Fibroblast of upper back skin (primary cell): Measurements from ENCODE around the gene ARL6.
A peak's percentile ranks its signal among the peaks of the same experiment; 100 is the strongest.

Experiments used
- DNase-seq: peaks from one replicate; pipeline ENCODE4 v3.0.0-alpha.2; 2013

Gene ARL6

GRCh38 chr3:97764407-97765238, at the start of gene ARL6:
Gene ARL6, plus strand, starts transcription at chr3:97764758. Its CDS starts 3,350 bp downstream, at chr3:97768108.
- peak; percentile 84 for DNase-seq

GRCh38 chr3:97719156-97719821, 45.3 kb upstream of the ARL6 start:
- peak; percentile 63 for DNase-seq

- no peak for DNase-seq
Measured at GRCh38 chr3:97720417-97720816, 44.1 kb upstream of the ARL6 start.

DNA sequence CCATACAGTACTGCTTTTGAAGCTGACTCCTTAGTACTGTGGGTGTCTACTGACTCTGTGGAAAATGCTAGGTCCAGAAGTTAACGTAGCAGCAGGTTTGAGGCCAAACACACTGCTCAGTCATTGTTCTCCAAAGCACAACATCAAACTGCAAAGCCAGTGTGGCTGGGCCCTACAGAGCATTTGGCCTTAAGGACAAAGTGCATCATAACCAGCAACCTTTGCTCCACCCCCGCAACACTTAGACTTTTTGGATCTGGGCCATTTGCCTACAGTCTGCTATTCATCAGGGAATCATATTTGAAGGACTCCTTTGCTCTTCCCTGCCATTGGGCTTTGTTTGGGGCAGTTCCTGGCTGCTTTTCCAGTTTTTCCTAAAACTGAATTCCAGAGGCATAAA, 43.1 kb upstream of the ARL6 start:
- DNase-seq: no peak

DNA sequence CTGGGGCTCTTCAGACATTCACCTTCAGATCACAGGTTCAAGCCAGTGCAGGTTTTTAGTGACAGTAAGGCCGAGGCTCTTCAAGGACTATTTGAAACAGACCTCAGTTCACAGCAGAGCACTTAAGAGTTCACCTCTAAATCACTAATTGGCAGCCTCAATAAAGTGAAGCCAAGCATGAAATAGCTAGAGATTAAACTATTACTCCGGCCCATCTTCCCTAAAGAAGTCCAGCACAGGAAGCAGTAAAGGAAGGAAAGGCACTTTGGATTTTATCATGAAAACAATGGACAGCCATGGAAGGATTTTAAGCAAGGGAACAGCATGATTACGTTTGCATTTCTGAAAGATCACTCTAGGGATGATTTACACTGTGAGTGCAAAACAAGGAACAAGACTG, 27.6 kb upstream of the ARL6 start:
- no peak for DNase-seq

DNA sequence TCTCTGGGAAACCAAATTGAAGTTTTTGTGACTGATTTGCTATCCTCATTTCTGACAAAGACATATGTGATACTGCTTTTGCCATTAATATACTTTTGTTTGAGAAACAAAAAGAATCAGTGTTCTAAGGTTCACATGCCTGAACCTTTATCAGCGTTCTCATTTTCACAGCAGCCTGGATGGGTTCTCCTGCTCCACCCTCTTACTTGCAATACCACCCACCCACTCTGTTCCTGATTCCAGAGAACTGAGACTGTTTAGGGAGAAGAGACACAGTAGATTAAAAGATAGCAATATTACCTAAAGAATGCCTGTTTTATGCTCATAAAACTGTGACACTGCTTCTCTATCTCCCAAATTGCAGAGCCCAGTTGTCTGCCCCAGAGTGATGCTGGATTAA, 25.8 kb upstream of the ARL6 start:
- DNase-seq: no peak

DNA sequence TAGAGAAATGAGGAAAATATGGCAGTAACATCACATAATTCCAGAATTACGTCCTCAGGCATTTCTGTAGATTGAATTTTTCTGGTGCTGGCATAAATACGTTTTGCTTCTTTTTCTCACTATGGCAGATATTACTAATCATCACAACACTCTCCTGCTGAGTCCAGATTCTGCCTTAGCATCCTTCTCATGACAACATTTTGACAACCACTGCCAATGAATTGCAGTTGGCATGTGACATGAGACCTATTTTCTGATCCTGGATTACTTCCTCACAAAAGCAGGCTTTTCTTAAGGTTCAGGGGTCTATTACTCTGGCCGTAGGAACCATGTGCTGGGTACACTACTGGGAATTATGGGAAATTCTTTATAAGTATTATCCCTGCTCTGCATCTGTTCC, 22.5 kb upstream of the ARL6 start:
- DNase-seq: no peak

- DNase-seq: no peak
Measured at GRCh38 chr3:97744289-97744688, 20.3 kb upstream of the ARL6 start.

DNA sequence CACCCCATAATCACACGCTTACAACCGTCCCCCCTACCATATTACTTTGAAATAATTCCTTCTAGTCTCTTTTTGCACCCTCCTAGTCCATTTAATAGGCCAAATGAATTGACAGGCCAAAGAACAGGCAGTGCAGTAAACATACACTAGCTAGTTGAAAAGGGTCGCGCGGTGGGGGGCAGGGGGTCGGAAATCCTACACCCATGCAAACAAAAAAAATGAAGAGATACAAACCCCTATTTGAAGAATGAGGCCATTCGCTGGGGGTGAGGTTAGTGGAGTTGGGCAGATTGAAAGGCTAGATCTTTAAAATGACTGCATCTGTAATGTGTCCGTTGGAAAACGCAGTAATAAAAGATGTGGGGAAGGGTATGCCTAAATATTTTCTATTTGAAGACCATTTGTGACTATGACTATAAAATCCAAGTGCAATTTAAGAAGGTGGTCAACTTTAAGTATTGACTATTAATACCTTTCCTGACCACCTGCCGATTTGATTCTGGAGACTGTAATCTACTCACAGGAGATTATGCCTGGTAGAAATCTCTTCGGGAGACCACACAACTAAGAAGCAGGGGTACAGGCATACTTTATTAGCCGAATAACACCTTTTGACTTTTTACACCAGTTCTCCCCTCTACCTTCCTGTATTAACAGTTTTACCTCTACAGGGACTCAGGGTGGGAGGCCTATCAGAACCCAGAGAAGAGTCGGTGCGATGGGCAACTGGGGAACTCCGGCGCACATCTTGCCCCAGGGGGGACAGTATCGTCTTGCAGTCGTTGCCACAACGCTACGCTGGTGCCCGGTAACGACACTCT, 762 bp upstream of the ARL6 start:
- DNase-seq: no peak

GRCh38 chr3:97765336-97765735, 778 bp downstream of the ARL6 start:
- peak; percentile 0 for DNase-seq

DNA sequence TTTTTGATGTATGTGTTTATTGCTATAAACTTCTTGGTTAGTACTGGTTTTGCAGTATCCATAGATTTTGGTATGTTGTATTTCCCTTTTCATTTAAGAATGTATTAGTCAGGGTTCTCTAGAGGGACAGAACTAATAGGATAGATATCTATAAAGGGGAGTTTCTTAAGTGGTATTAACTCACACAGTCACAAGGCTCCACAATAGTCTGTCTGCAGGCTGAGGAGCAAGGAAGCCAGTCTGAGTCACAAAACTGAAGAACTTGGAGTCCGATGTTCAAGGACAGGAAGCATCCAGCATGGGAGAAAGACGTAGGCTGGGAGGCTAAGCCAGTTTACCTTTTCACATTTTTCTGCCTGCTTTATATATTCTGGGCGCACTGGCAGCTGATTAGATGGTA, 8.4 kb downstream of the ARL6 start:
- DNase-seq: no peak

- no peak for DNase-seq
Measured at GRCh38 chr3:97778152-97778551, 13.6 kb downstream of the ARL6 start.

DNA sequence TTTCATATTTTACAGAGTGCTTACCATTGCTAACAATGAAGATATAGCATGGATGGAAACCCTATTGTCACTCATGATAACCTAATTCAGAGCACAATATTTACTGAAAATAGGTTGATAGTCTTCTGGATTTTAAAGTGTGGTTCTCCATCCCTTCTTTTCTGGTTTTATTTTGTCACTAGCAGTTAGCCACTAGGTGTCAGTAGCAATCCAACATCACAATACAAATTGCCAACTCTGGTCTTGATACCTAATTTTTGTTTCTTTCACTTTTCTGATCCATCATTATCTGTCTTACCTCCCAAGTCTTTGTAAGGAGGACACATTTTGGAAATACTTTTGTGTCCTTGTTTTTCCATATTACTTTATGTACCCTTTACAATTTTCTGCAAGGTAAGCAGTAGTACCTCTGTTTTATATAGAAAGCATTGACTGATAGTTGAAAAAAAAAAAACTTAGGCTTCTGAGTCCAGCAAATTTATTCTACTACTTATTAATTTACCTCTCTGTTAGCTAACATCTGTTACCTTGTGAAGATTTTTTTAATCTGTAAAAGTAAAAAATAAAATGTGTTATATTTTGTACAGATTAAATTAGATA, 29.0 kb downstream of the ARL6 start:
- DNase-seq: peak; percentile 53

DNA sequence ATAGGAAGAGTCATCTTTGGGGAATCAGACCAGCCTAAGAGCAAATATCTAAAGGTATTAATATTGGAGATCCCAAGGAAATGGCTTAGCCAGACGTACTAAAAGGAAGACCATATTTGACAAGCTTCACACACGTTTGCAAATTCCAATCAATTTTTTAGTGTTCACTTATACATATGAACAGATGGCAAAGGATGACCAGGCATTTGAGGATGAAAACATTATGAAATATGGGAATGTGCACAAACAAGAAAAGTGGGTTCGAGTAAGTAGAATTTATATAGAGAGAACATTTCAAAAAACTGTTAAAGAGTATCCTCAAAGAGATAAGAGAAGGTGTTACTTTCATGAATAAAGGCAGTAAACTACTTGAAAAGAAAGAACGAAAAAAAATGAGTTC, 31.4 kb downstream of the ARL6 start:
- DNase-seq: no peak

DNA sequence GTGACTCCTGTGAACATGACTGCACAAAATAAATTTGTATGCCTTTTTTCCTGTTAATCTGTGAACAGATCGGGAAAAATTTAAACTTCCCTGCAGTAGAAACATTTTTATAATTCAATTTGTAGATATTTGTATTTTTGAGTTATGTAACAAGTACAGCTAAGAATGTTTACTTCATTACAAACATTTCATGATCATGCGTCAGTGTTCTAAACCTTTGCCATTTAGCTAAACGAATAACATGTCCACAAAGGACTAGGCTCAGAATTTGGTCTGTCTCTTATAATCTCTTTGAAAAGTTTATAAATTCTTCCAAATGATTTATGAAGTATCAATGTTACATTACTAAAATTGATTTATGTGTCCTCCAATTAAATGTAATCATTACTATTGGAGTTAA, 39.9 kb downstream of the ARL6 start:
- DNase-seq: no peak

DNA sequence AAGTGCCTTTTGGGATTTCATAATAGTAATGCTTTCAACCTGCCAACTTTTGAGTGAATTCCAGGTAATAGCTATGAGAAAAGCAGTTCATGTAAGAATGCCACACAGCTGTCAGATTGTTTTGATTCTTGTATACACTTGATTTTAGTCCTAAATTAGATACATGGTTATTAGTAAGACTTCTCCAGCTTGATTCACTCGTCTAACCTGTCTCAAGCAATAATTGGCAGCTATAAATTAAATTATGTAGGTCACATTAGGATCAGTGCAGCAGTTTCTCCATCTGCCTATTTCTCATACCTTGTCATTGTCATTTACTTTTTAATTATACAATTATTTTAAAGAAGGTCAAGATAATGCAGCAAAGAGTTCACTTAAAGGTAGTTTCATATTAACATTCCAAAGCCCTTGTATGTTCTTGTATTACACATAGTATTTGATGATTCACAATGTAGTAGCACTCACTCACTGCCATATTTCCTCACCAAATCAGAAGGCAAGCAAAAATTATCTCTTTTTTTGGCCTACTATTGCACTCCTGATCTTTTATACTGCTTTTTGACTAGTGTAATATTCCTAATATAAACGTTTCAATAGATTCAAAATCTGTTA, 46.3 kb downstream of the ARL6 start:
- DNase-seq: peak; percentile 33

- no peak for DNase-seq
Measured at GRCh38 chr3:97815149-97815917, 50.8 kb downstream of the ARL6 start.

DNA sequence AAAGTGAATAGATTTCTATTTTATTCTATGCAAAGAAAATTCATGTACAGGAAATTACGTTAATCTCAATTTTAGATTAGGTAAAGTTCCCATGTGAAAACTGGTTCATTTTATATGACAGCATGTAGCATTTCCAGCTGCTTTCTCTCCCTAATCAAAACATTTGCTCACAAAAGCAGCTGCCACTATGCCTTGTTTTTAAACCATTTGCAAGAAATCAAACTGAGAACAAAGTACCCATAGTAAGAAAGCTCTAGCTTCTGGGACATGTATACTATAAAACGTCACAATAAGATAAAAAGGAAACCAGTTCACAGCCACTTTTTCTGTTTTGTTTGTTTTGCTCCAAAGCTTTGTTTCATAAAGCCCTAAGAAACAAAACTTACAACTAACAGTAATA, 52.3 kb downstream of the ARL6 start:
- DNase-seq: no peak

DNA sequence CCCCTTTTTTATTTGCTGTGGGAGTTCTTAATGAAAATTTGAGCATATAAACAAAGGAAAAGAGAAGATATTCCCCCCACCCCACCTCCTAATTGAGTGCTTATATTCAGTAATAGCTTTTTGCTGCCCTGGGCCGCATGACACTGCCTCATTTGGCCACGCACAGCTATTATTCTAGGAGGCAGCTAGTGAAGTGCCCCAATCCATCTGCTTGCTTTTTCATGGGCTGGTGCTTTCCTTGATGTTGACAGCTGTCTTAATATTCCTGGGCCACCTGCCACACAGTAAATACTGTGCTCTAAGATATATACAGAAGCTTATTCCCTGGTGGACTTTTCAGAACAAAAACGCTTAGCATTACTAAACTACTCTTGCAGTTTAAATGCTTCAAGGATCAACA, 53.4 kb downstream of the ARL6 start:
- no peak for DNase-seq

GRCh38 chr3:97820780-97821179, 56.2 kb downstream of the ARL6 start:
- no peak for DNase-seq

DNA sequence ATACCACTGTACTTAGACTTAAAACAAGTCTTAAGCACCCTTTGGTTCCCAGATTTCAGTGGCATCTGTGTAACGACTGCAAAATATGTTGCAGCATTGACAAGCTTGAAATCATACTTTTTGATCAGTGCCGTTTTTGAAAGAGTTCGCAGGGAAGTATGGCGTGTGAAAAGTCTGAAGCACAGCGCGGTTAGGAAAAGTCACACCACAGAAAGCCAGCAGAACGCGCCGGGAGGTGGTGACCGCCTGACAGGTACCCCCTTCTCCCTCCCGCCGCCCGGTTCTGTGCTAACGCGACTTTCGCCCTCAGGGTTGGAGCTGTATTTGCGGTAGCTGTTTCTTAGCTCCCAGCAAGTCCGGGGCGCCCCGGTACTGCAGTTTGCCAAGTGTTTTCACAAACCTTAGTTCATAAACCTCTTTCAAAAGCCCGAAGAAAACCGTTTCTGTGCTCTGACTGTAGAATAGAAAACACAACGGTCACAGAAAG, 56.8 kb downstream of the ARL6 start:
- no peak for DNase-seq
